ENCODE results near the gene FCER1G.

DNA sequence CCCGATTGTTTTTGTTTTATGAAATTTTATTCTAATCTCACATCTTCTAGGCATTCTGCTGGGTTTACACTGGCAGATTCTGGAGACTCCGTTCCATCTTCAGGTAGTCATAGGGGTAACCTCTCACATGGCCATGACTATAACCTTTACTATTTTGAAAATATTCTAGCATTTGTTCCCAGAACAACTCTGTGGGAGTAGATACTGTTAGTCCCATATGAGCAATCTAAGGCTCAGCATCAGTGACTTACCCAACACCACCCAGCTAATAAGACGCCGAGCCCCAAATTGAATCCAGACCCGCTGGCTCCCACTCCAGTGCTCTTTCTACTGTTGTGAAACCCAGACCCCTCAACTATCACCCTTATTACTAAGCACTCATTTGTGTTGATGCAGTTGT, 26.1 kb upstream of the FCER1G start:
- TF ChIP-seq, protein P1, sequence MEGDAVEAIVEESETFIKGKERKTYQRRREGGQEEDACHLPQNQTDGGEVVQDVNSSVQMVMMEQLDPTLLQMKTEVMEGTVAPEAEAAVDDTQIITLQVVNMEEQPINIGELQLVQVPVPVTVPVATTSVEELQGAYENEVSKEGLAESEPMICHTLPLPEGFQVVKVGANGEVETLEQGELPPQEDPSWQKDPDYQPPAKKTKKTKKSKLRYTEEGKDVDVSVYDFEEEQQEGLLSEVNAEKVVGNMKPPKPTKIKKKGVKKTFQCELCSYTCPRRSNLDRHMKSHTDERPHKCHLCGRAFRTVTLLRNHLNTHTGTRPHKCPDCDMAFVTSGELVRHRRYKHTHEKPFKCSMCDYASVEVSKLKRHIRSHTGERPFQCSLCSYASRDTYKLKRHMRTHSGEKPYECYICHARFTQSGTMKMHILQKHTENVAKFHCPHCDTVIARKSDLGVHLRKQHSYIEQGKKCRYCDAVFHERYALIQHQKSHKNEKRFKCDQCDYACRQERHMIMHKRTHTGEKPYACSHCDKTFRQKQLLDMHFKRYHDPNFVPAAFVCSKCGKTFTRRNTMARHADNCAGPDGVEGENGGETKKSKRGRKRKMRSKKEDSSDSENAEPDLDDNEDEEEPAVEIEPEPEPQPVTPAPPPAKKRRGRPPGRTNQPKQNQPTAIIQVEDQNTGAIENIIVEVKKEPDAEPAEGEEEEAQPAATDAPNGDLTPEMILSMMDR (IDR thresholded peaks at IDR 0.05): no peak
- TF ChIP-seq POLR2AphosphoS5 (IDR thresholded peaks at IDR 0.05; ENCODE audit: low read depth, low read length) (no peak), SIN3A (IDR thresholded peaks at IDR 0.05; ENCODE audit: borderline replicate concordance, insufficient read depth, low read depth, low read length) (no peak)
- TF ChIP-seq, protein P2, sequence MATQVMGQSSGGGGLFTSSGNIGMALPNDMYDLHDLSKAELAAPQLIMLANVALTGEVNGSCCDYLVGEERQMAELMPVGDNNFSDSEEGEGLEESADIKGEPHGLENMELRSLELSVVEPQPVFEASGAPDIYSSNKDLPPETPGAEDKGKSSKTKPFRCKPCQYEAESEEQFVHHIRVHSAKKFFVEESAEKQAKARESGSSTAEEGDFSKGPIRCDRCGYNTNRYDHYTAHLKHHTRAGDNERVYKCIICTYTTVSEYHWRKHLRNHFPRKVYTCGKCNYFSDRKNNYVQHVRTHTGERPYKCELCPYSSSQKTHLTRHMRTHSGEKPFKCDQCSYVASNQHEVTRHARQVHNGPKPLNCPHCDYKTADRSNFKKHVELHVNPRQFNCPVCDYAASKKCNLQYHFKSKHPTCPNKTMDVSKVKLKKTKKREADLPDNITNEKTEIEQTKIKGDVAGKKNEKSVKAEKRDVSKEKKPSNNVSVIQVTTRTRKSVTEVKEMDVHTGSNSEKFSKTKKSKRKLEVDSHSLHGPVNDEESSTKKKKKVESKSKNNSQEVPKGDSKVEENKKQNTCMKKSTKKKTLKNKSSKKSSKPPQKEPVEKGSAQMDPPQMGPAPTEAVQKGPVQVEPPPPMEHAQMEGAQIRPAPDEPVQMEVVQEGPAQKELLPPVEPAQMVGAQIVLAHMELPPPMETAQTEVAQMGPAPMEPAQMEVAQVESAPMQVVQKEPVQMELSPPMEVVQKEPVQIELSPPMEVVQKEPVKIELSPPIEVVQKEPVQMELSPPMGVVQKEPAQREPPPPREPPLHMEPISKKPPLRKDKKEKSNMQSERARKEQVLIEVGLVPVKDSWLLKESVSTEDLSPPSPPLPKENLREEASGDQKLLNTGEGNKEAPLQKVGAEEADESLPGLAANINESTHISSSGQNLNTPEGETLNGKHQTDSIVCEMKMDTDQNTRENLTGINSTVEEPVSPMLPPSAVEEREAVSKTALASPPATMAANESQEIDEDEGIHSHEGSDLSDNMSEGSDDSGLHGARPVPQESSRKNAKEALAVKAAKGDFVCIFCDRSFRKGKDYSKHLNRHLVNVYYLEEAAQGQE (IDR thresholded peaks at IDR 0.05; ENCODE audit: insufficient read depth in 1 of 2, low read depth in 2 of 2, low read length in 1 of 2): no peak
